K562 (cell line): ENCODE measurements around the gene C6orf89. TPM values are rescaled to one million over a fixed set of nuclear protein-coding genes. Genes with fewer than 3 reads are reported as not detected.

ENCODE experiments used
- ADNP ChIP-seq: fragments of 200-800 bp; sonication (Bioruptor generic); IDR thresholded peaks from 2 replicates; pipeline ENCODE4 v1.6.1; 2016; ENCODE audit warnings: missing genetic modification characterization, missing compliant biosample characterization
- ARHGAP35 ChIP-seq: fragments of 450-650 bp; IDR thresholded peaks from 2 replicates; pipeline ENCODE4 v1.6.1; 2018; ENCODE audit not compliant: partially characterized antibody
- ASH1L ChIP-seq: fragments of 450-650 bp; IDR thresholded peaks from 2 replicates; pipeline ENCODE4 v1.6.1; 2018; ENCODE audit warnings: borderline replicate concordance, mild to moderate bottlenecking, low read depth; ENCODE audit not compliant: partially characterized antibody
- CHCHD3 ChIP-seq: fragments of 250-450 bp; sonication (Bioruptor Pico); IDR thresholded peaks from 2 replicates; pipeline ENCODE4 v2.1.2; 2022; ENCODE audit warnings: mild to moderate bottlenecking
- PHTF2 ChIP-seq: fragments of 250-450 bp; sonication (Bioruptor Pico); IDR thresholded peaks from 2 replicates; pipeline ENCODE4 v1.5.0; 2021; ENCODE audit warnings: mild to moderate bottlenecking
- SIX5 ChIP-seq, 2 experiments: IDR thresholded peaks; 2 replicates each; pipeline ENCODE4 v1.6.1; 2011; ENCODE audit warnings: low read length in 2 of 2, borderline replicate concordance in 1 of 2, low read depth in 1 of 2, mild to moderate bottlenecking in 1 of 2, moderate library complexity in 1 of 2; ENCODE audit not compliant: insufficient read depth in 1 of 2
- SRSF3 ChIP-seq: fragments of 200-400 bp; formaldehyde crosslinking; IDR thresholded peaks from 2 replicates; pipeline ENCODE4 v1.6.1; 2016; ENCODE audit warnings: mild to moderate bottlenecking, low read length, moderate library complexity; ENCODE audit not compliant: insufficient read depth
- TRIM25 ChIP-seq: fragments of 450-650 bp; IDR thresholded peaks from 2 replicates; pipeline ENCODE4 v1.7.0; 2016; ENCODE audit warnings: borderline replicate concordance
- WHSC1 ChIP-seq: IDR thresholded peaks from one replicate; pipeline ENCODE4 v1.6.1; 2012; ENCODE audit warnings: low read length, control low read depth, inconsistent platforms
- ZBTB8A ChIP-seq: fragments of 450-650 bp; IDR thresholded peaks from 2 replicates; pipeline ENCODE4 v1.6.1; 2018; ENCODE audit warnings: mild to moderate bottlenecking, moderate library complexity; ENCODE audit not compliant: partially characterized antibody
- ZNF584 ChIP-seq: fragments of 200-800 bp; sonication (Bioruptor generic); IDR thresholded peaks from 2 replicates; pipeline ENCODE4 v1.6.1; 2016; ENCODE audit warnings: low read depth, mild to moderate bottlenecking, missing genetic modification characterization, missing compliant biosample characterization
- polyA plus RNA-seq, 8 experiments: library from polyadenylated mRNA; depleted of rRNA in 4 of 8; stranded (reverse) in 5 of 8; unstranded in 3 of 8; fragments of >200 nt; fragmentation: Nextera tagmentation in 2 of 8; fragmentation: Illumina TruSeq in 1 of 8; extraction: Ambion mirVana in 2 of 8; extraction: Trizol in 1 of 8; gene quantifications; 2 replicates each; pipeline versions ENCODE4 v1.2.1 to v1.2.3, GENCODE V29; 2011 to 2014; ENCODE audit warnings: inconsistent platforms in 1 of 8, missing spikeins in 1 of 8
- total RNA-seq, 7 experiments: library from RNA; depleted of rRNA in 6 of 7; stranded (reverse); fragments of >200 nt in 6 of 7; fragmentation: Illumina TruSeq in 2 of 7; extraction: Trizol in 2 of 7; gene quantifications; 2 replicates each; pipeline versions ENCODE4 v1.2.1 to v1.2.3, GENCODE V29; 2011 to 2021; ENCODE audit warnings: low replicate concordance in 1 of 7
- TF ChIP-seq, protein P1 (sequence below): fragments of 200-800 bp; sonication (Bioruptor generic); IDR thresholded peaks from 2 replicates; pipeline ENCODE4 v1.6.1; 2016; ENCODE audit warnings: missing genetic modification characterization, missing compliant biosample characterization
- TF ChIP-seq, protein P2 (sequence below), 2 experiments: fragments of 450-650 bp; formaldehyde crosslinking in 1 of 2; IDR thresholded peaks; 2 replicates each; pipeline versions ENCODE4 v1.4.0 to v1.6.1; 2014 to 2020; ENCODE audit warnings: mild to moderate bottlenecking in 2 of 2, borderline replicate concordance in 1 of 2, low read depth in 1 of 2

C6orf89 gene
- total and polyA plus RNA-seq, 9 of the 15 experiments (the other 6 are each of a cell fraction or from before 2014, with no cell fraction given), result 35.2 to 111 (median 58.5) TPM

- TF ChIP-seq SIX5 (IDR thresholded peaks at IDR 0.05; ENCODE audit: borderline replicate concordance in 1 of 2, insufficient read depth in 1 of 2, low read depth in 1 of 2, low read length in 2 of 2), result no peak
- no peak for TF ChIP-seq SRSF3
- TF ChIP-seq ASH1L, result no peak
- TF ChIP-seq ARHGAP35, result no peak
- TF ChIP-seq WHSC1, result no peak
- no peak for TF ChIP-seq TRIM25
- no peak for TF ChIP-seq ZNF584 (CRISPR knock-in tag)
- no peak for TF ChIP-seq CHCHD3 (CRISPR knock-in tag)
- no peak for TF ChIP-seq ADNP
- no peak for TF ChIP-seq ZBTB8A
- no peak for TF ChIP-seq PHTF2 (CRISPR knock-in tag)
- TF ChIP-seq, protein P1, sequence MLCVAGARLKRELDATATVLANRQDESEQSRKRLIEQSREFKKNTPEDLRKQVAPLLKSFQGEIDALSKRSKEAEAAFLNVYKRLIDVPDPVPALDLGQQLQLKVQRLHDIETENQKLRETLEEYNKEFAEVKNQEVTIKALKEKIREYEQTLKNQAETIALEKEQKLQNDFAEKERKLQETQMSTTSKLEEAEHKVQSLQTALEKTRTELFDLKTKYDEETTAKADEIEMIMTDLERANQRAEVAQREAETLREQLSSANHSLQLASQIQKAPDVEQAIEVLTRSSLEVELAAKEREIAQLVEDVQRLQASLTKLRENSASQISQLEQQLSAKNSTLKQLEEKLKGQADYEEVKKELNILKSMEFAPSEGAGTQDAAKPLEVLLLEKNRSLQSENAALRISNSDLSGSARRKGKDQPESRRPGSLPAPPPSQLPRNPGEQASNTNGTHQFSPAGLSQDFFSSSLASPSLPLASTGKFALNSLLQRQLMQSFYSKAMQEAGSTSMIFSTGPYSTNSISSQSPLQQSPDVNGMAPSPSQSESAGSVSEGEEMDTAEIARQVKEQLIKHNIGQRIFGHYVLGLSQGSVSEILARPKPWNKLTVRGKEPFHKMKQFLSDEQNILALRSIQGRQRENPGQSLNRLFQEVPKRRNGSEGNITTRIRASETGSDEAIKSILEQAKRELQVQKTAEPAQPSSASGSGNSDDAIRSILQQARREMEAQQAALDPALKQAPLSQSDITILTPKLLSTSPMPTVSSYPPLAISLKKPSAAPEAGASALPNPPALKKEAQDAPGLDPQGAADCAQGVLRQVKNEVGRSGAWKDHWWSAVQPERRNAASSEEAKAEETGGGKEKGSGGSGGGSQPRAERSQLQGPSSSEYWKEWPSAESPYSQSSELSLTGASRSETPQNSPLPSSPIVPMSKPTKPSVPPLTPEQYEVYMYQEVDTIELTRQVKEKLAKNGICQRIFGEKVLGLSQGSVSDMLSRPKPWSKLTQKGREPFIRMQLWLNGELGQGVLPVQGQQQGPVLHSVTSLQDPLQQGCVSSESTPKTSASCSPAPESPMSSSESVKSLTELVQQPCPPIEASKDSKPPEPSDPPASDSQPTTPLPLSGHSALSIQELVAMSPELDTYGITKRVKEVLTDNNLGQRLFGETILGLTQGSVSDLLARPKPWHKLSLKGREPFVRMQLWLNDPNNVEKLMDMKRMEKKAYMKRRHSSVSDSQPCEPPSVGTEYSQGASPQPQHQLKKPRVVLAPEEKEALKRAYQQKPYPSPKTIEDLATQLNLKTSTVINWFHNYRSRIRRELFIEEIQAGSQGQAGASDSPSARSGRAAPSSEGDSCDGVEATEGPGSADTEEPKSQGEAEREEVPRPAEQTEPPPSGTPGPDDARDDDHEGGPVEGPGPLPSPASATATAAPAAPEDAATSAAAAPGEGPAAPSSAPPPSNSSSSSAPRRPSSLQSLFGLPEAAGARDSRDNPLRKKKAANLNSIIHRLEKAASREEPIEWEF (CRISPR knock-in tag), result no peak
- TF ChIP-seq, protein P2, sequence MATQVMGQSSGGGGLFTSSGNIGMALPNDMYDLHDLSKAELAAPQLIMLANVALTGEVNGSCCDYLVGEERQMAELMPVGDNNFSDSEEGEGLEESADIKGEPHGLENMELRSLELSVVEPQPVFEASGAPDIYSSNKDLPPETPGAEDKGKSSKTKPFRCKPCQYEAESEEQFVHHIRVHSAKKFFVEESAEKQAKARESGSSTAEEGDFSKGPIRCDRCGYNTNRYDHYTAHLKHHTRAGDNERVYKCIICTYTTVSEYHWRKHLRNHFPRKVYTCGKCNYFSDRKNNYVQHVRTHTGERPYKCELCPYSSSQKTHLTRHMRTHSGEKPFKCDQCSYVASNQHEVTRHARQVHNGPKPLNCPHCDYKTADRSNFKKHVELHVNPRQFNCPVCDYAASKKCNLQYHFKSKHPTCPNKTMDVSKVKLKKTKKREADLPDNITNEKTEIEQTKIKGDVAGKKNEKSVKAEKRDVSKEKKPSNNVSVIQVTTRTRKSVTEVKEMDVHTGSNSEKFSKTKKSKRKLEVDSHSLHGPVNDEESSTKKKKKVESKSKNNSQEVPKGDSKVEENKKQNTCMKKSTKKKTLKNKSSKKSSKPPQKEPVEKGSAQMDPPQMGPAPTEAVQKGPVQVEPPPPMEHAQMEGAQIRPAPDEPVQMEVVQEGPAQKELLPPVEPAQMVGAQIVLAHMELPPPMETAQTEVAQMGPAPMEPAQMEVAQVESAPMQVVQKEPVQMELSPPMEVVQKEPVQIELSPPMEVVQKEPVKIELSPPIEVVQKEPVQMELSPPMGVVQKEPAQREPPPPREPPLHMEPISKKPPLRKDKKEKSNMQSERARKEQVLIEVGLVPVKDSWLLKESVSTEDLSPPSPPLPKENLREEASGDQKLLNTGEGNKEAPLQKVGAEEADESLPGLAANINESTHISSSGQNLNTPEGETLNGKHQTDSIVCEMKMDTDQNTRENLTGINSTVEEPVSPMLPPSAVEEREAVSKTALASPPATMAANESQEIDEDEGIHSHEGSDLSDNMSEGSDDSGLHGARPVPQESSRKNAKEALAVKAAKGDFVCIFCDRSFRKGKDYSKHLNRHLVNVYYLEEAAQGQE (IDR thresholded peaks at IDR 0.05; ENCODE audit: borderline replicate concordance), result peak; percentile 88
- TF ChIP-seq, protein P2 (CRISPR knock-in tag; IDR thresholded peaks at IDR 0.05; ENCODE audit: low read depth), result no peak
Observed at GRCh38 chr6:36851149-36851614, 34.6 kb upstream of the C6orf89 start (continued).
